GM19193 (cell line): ENCODE measurements around the gene GUCA2B.

Source experiments
- POLR2A ChIP-seq: IDR thresholded peaks from 4 replicates; pipeline ENCODE4 v1.6.1; 2011; ENCODE audit not compliant: insufficient read depth, insufficient read length; ENCODE audit errors: extremely low read depth

GUCA2B gene

GRCh38 chr1:42183210-42183956, 30.2 kb downstream of the GUCA2B start:
- TF ChIP-seq POLR2A: no peak

- no peak for TF ChIP-seq POLR2A
Measured at GRCh38 chr1:42183957-42184268, 30.7 kb downstream of the GUCA2B start.

GRCh38 chr1:42184616-42185015, 31.4 kb downstream of the GUCA2B start:
- TF ChIP-seq POLR2A: no peak

- no peak for TF ChIP-seq POLR2A
Measured at GRCh38 chr1:42186152-42186551, 32.9 kb downstream of the GUCA2B start.

- no peak for TF ChIP-seq POLR2A
Measured at GRCh38 chr1:42189931-42190853, 37.0 kb downstream of the GUCA2B start.

- no peak for TF ChIP-seq POLR2A
Measured at GRCh38 chr1:42191319-42191718, 38.1 kb downstream of the GUCA2B start.

- no peak for TF ChIP-seq POLR2A
Measured at GRCh38 chr1:42192106-42192505, 38.9 kb downstream of the GUCA2B start.

GRCh38 chr1:42195841-42196240, 42.6 kb downstream of the GUCA2B start:
- TF ChIP-seq POLR2A: no peak

GRCh38 chr1:42198251-42198650, 45.0 kb downstream of the GUCA2B start:
- no peak for TF ChIP-seq POLR2A

GRCh38 chr1:42201986-42202385, 48.8 kb downstream of the GUCA2B start:
- no peak for TF ChIP-seq POLR2A
